NAMALWA (cell line): ENCODE data around the gene PTPRN2.
"Not testable (repeated sequence)": the region's sequence is repeated elsewhere in the genome, so short reads cannot be mapped to it uniquely, and the experiment has no call there.

ENCODE experiments used
- DNase-seq: peaks from one replicate; pipeline ENCODE4 v3.0.0-alpha.2; 2015; ENCODE audit warnings: low spot score

The PTPRN2 gene

DNA sequence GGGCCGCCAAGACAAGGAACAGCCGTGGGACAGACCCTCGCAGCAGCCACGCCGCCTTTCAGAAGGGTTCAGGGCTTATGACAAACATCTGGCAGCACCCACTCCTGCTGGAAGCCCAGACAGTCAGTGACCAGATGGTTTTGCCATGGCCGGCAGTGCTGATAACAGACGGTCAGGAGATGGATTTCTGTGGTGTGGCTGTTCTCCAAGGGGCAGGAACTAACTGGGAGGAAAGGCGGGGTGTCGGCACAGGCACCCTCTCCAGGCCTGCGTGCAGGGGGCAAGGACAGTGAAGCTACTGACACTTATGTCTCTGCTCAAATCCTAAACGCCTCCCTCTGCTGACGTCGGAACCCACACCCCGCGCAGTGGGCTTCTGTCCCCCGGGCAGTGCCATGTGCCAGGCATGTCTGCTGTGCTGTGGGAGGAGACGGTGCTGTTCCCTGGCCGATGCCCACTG is 834.8 kb downstream of the PTPRN2 start:
- DNase-seq, result no peak

DNA sequence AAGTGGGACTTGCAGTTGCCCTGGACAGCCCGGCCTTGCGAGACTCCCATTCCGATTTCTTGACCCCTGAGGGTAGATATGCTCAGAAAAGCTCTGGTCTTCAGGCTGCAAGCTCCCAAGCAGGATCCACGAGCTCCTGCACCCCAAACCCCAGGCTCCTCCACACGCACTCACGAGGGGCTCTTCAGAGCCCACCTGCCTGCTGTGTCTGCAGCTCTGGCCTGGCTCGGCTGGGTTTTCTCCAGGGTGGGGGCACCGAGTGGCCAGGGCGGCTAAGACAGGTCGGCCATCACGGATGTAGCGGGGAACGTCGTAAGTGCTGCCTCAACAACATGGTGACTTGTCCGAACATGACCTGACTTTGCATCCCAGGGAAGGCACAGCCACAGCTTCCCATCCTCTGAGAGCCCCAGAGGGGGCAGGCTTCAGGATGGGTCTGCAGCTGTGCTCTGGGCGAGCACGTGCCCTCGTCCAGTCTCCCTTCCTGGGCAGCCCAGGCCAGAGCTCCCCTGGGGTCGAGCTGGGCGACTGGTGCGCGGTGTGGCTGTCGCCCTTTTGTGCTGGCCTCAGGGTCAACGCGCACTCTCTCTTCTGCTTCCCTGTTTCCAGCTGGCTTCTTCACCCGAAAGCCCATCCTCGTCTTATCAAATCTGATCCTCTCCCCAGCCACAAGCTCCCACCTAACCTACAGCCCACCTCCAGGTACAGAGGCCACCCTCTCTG is 835.5 kb downstream of the PTPRN2 start:
- no peak for DNase-seq

DNA sequence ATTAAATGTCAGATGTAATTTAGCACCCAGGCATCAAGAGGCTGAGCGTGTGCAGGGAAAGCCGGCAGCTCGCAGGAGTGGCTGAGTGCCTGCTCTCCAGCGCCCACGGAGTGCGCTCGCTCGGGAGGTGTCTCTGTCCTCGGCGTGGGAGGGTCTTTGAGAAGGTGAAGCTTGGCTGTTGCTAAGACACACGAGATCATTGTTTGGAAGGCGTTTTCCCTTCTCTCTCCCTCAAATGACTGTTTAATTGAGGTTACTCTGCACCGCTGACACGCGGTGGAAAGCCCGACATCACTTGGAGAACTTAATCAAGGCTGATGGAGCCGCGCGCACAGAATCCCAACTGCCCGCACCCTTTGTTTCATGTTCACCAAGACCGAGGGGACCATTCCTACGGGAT is 836.2 kb downstream of the PTPRN2 start:
- no peak for DNase-seq

DNA sequence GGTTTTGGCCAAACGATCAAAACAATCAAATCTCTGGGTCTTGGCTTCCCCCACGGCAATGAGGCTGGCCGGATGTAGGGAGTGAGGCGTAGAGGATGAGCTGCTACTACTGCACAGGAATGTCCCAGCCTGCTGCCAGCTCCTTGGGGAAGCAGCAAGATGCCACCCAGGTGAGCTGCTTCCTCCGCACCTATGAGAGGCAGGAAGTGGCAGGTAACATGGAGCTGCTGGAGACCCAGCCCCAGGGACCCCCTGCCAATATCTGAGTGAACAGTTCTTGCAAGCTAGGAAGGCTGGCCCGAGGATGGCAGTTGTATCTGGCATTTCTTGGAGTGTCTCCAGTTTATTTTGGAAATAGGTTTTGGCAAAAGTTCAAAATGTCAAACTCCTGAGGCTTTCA is 837.3 kb downstream of the PTPRN2 start:
- no peak for DNase-seq

DNA sequence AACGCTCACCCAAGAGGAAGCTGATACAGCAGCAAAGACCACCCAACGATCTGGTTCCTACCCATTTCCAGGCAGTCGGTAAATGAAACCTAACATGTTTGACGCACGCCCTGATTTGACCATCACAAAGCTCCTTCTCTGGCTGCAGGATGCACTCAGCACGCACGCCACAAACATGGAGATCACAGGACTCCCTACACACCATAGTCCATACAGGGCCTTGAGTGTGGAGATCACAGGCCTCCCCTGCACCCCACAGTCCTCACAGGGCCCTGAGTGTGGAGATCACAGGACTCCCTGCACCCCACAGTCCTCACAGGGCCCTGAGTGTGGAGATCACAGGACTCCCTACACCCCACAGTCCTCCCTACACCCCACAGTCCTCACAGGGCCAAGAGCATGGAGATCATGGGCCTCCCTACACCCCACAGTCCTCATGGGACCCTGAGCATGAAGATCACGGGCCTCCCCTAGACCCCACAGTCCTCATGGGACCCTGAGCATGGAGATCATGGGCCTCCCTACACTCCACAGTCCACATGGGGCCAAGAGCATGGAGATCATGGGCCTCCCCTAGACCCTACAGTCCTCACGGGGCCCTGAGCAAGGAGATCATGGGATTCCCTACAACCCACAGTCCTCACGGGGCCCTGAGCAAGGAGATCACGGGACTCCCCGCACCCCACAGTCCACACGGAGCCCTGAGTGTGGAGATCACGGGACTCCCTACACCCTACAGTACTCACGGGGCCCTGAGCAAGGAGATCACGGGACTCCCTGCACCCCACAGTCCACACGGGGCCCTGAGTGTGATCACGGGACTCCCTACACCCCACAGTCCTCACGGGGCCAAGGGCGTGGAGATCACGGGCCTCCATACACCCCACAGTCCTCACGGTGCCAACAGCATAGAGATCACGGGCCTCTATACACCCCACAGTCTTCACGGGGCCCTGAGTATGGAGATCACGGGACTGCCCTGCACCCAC is 841.6 kb downstream of the PTPRN2 start:
- no peak for DNase-seq

DNA sequence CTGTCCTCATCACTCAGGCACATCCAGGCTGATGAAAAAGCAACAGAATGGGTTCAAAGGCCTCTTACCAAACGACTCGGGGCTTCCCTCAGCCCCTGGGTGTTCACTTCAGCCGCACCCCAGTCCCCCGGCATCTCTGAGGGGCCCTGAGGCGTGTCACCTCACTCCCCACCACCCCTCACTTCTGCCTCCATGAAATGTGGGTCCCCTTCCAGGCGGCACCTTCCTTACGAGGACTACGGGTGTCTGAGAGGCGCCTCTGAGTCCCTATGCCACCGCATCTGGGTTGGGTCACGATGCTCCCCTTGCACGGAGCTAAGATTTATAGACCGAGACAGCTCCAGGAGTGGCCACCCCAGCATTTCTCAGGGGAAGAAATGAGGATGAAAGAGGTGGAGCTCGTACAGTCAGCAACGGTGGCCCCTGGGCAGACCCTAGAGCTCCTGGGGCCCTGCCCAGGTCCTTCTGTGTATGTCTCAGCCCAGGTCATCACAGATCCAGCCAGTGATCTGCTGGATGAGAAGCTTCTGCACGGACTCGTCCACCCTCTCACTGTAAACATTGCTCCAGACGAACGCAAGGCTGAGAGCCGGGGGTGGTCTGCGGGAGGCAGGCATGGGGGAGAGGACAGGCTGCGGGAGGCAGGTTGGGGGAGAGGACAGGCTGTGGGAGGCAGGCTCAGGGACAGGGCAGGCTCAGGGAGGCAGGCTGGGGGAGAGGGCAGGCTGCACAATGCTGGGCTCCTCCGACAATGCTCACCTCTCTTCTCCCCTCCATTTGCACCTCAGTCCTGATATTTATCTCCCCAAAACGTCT is 842.6 kb downstream of the PTPRN2 start:
- DNase-seq, result no peak

DNA sequence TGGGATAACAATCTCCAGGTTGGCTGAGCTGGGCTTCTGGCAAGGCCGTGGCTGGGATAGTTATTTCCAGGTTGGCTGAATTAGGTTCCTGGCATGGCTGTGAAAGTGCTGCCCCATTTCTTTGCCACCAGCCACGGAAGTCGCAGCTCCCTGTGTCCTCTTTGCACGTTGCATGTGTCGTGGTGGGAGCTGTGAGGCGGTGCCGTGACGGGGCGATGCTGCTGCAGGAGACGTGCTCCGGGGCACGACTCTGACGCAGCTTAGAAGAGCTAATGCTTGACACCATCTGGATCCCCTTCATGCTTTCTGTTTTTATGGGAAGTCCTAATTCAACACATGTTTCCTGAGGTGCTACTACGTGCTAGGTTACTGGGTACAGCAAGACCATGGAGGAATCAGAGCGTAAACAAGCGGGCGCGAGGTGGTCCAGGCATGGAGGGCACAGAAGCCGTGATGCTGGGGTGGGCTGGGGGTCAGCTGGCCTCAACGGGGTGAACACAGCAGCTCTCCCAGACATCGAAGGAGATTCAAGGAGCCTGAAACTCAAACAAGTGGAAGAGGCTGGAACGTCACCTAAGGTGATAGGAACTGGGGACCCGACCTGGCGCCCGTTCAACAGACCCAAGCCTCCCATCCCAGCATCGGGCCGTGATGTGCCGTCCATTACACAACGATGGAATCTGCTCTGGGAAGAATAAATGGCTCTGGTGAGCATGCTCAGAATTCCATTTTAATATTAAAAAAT is 843.7 kb downstream of the PTPRN2 start:
- no peak for DNase-seq

DNA sequence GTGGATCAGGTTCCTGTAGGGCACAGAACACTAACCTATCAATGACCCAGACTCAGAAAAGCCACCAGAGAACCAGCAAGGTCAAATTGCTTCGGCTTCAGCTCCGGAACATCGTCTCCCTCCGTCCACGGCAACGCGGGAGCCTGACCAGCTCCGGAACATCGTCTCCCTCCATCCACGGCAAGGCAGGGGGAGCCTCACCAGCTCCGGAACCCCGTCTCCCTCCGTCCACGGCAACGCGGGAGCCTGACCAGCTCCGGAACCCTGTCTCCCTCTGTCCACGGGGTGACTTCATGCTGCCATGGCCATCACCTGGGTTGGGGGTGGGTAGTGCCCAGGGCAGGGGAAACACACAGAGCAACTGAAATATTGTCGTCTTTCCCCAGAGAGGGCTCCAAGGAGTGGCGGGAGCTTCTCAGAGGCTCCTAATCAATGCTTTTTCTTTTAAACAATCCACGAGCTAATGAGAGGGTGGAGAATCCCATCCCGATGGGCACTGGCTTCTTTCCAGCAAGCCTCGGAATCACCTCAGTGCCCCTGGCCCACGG is 847.3 kb downstream of the PTPRN2 start:
- no peak for DNase-seq

DNA sequence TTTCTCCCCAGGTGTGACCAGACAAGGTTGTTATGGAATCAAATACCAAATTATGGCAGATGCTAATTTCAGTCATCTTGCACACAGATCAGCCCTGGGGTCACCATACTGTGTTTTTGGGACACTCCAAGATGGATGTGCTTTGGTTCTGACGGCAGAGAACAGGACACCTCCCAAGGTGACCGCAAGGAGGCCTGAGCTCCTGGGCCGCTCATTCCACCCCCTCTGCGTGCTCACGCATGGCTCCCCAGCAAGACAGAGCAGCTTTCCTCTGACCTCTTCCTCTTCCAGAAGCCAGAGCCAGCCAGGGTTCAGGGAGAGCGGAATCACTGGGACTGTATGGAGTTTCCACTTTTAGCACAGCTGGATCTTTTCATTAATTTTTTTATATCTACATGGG is 848.0 kb downstream of the PTPRN2 start:
- DNase-seq, result no peak

DNA sequence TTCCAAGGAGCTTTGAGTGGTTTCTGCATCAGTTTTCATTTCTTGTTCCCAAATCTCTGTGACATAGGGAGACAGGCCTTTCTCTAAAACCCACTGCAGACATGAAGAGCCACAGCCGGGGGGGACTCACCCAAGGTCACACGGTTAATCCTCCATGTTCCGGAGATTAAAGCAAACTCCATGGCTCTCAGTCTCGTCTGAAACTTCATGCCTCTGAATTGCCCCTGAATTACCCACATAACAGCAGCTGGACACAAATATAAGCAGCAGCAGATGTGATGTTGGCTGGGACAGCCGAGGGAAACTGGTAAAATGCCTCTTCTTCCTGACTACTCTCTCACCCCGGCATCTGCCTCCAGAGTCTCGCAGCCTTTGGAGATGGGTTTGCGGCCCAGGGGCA is 848.6 kb downstream of the PTPRN2 start:
- no peak for DNase-seq

DNA sequence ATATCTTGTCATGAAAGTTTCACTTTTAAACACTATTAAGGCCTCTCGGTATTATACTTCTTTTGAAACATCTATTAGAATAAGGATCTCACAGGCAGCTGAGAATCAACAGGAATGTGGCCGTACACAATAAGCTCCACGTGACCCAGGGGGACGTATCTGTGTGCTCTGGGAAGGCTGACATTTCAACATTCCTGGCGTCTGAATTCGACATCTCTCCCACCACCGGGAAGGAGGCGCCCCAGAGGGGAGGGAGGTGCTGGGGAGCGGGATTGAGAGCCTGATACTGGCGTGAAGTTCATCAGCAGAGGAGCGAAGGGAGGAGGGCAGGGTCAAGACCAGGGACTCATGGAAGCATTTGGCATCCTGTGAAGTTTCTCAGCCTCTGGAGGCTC is 849.6 kb downstream of the PTPRN2 start:
- no peak for DNase-seq

DNA sequence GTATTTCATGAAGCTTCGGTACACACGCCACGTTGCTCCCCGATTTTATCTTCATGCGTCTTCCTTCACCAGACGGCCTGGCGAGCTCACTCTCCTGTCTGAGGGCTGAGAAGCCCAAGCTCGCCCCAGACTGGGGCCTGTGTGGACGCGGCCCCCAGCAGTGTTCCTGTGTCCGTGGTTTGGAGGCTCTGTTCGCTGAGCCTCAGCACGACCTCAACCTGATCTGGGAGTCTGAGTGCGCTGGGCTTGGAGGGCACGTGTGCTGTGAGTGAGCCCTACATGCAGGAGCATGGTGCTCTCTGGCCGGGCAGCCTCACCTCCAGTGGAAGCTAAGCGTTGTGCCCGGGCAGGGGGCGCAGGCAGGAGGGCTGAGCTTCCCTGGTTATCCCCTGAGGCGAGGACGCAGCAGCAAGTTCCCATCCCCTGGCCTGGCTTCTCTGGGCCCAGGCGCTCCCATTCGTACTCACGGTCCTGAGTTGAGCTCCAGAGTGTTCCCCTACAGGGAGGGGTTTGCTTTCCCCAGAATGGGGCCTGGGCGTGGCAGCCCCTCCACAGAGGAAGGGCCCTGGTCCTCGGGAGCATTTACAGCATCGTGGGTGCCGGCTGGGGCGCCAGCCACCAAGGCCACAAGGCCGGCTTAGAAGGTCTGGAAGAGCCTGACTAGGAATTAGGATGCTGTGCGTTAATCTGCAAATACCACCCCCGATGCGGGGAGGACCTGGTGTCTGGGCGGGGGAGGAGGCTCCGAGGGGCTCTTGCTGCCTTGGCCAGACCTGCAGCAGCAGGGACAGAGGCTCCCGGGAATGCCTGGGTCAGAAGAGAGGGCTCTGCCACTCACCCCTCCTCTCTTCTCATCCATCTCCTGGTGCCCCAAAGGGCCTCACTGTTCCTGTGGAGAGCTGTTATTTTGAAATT is 850.2 kb downstream of the PTPRN2 start:
- no peak for DNase-seq

DNA sequence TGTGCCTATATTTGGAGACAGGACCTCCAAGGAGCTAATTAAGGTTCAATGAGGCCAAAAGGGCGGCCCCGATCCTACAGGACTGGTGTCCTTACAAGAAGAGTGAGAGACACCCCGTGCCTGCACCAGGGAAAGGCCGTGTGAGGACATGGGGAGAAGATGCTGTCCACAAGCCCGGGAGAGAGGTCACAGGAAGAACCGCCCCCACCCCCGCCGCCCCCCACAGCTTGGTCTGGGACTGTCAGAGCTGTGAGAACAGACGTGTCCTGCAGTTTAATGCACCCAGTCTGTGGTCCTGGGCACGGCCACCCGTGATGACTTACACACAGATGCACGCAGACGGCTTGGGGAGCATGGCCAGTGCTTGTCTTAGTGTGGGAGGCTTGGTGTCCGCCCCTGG is 851.3 kb downstream of the PTPRN2 start:
- no peak for DNase-seq

DNA sequence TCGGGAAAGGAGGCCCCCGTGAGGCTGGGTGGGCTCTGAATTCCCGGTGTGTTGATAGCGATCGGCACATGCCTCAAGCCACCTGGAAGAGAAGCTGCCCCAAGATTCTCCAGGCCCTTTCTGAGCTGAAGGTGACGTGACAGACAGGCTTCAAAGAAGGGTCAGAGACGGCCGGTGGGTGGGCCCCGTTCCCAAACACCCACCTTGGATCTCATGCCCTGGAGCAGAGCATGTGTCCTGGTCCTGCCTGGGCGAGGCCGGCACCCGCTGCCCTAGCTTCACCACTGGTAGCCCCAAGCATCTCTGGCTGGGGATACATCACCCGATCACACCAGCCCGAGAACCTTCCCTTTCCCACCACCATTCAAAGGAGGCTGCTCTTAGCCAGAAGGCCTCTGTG is 851.8 kb downstream of the PTPRN2 start:
- DNase-seq, result no peak

DNA sequence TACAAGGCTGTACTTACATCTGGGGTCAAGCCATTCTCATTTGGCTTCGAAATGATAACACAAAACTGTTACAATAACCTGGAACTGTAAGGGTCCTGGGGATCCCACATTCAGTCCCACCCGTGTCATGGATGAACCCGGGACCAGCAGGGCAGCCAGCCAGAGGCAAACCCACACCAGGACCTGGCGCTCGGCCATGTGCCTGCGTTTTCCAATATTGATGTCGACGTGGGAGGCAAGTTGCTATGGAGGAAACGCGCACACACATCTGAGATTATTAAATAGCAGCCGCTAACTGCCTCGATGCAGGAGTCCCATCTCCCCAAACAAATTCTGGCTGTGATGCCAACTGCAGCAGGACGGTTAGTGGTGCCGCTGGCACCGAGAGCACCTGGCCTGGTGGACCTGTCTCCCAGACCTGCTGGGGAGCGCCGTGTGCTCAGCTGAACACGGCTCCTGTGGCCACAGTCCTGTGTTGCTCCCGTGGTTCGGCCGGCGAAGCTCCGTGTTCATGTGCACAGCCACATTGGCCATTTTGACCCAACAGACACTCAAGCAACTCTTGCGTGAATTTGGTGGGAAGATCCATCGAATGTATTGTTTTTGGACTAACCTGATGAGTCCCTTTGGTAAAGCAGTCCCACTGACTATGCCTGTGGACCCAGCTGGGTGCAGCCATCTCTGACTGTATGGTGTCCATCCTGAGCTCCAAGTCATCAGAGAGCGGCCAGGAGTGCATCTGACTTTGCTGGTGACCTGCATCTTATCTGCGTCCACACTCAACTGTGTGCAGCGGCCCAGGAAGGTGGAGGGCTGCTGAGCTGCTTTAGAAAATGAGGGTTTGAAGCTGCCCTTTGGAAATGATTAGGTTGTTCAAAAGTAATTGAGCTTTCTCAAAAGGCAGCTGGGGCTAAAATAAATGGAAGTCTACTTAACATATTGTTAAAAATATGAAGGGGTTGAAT is 852.7 kb downstream of the PTPRN2 start:
- no peak for DNase-seq

DNA sequence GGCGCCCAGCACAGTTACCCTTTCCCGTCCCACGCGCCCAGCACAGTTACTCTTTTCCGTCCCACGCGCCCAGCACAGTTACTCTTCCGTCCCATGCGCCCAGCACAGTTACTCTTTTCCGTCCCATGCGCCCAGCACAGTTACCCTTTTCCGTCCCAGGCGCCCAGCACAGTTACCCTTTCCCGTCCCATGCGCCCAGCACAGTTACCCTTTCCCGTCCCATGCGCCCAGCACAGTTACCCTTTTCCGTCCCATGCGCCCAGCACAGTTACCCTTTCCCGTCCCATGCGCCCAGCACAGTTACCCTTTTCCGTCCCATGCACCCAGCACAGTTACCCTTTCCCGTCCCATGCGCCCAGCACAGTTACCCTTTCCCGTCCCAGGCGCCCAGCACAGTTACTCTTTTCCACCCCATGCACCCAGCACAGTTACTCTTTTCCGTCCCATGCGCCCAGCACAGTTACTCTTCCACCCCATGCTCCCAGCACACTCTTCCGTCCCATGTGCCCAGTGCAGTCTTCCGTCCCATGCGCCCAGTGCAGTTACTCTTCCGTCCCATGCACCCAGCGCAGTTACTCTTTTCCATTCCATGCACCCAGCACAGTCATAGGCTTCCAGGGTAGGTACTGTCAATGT is 853.7 kb downstream of the PTPRN2 start:
- DNase-seq, result not testable (repeated sequence)

DNA sequence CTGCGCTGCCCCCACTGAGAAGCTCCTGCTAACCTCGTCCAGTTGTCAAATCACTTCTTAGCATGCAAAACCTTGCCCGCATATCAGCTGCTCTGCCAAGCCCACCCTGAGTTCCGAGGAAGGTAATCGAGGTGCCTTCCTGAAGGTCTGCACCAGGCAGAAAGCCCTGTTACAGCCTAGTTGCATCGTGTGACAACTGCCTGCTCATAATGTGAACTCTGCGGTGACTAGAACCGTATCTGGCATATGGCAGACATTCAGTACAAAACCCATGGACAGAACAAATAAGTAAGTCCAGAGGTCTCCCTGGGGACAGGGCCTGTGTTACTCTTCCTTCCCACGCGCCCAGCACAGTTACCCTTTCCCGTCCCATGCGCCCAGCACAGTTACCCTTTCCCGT is 856.5 kb downstream of the PTPRN2 start:
- DNase-seq, result peak; percentile 19

DNA sequence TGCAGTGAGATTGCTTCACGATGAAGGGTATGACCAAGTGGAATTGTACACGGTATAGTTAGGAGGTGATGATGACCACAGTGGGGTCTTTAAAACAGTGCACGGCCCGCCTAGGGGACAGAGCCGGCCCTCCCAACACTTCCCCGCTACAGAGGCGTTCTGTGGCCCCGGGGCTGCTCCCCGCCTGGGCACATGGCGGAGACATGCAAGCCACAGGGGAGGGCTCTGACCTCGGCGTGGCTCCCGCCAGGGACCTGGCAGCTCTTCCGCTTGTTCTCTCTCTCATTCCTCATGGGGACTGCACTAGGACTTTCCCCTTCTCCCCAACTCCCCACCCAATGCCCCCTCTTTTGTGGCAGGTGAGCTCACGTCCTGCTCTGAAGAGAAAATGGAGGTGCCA is 857.0 kb downstream of the PTPRN2 start:
- DNase-seq, result no peak

DNA sequence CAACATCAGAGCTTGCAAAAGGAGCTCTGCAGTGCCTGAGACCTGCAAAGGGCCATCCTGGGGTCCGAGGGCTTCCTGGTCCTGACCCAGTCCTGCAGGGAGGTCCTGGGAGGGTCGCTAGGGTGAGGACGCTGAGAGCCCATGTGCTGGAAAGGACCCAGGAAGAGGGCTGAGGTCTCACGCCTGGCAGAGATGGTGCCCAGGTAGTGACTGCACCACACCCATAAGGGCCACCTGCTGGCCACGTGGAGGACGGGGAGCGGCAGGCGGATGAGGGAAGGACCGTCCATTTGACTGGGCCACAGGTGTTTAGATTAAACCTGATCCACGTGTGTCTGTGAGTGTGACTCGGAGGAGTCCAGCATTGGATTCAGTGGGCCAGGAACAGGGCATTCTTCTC is 858.1 kb downstream of the PTPRN2 start:
- no peak for DNase-seq
